Middle frontal gyrus (tissue), 1 donor: ENCODE data around the gene DZIP3.
"Not testable (repeated sequence)": the region's sequence is repeated elsewhere in the genome, so short reads cannot be mapped to it uniquely, and the experiment has no call there.

ENCODE experiments used
- DNase-seq: peaks from one replicate; pipeline ENCODE4 v3.0.0-alpha.2; 2015; ENCODE audit warnings: low spot score; ENCODE audit errors: extremely low spot score

The DZIP3 gene

GRCh38 chr3:108673988-108674661 is 84.6 kb downstream of the DZIP3 start:
- DNase-seq: no peak

GRCh38 chr3:108677811-108678210 is 88.3 kb downstream of the DZIP3 start:
- no peak for DNase-seq

GRCh38 chr3:108692286-108692685 is 102.8 kb downstream of the DZIP3 start:
- DNase-seq: not testable (repeated sequence)

GRCh38 chr3:108698461-108698860 is 108.9 kb downstream of the DZIP3 start:
- no peak for DNase-seq

- DNase-seq: no peak
Measured at GRCh38 chr3:108705045-108705444, 115.5 kb downstream of the DZIP3 start.

- DNase-seq: no peak
Measured at GRCh38 chr3:108713009-108713516, 123.5 kb downstream of the DZIP3 start.

- no peak for DNase-seq
Measured at GRCh38 chr3:108713816-108714215, 124.3 kb downstream of the DZIP3 start.

GRCh38 chr3:108718454-108718853 is 128.9 kb downstream of the DZIP3 start:
- no peak for DNase-seq

GRCh38 chr3:108719178-108719806 is 129.8 kb downstream of the DZIP3 start:
- no peak for DNase-seq

- no peak for DNase-seq
Measured at GRCh38 chr3:108722724-108723123, 133.2 kb downstream of the DZIP3 start.

- DNase-seq: no peak
Measured at GRCh38 chr3:108724101-108724500, 134.6 kb downstream of the DZIP3 start.

GRCh38 chr3:108728105-108728504 is 138.6 kb downstream of the DZIP3 start:
- no peak for DNase-seq

GRCh38 chr3:108728934-108729333 is 139.4 kb downstream of the DZIP3 start:
- no peak for DNase-seq

GRCh38 chr3:108736821-108737220 is 147.3 kb downstream of the DZIP3 start:
- no peak for DNase-seq

- no peak for DNase-seq
Measured at GRCh38 chr3:108742929-108743328, 153.4 kb downstream of the DZIP3 start.
